CD4-positive, alpha-beta memory T cell (primary cell): ENCODE data around the gene UBE2V1. TPM values are rescaled to one million over a fixed set of nuclear protein-coding genes. Genes with fewer than 3 reads are reported as not detected.

Source experiments
- CTCF ChIA-PET: fragments of 350-600 bp; sonication (Branson Sonifier 250); formaldehyde crosslinking; loops from one replicate; lab custom pipeline; 2021; ENCODE audit warnings: inconsistent platforms; ENCODE audit not compliant: partially characterized antibody; lab: Charles Lee
- POLR2A ChIA-PET: fragments of 350-600 bp; sonication (Branson Sonifier 250); formaldehyde crosslinking; loops from one replicate; lab custom pipeline; 2021; ENCODE audit not compliant: partially characterized antibody; lab: Charles Lee
- DNase-seq, 5 donors: peaks; one replicate each; pipeline versions ENCODE4 v3.0.0 to v3.0.0-alpha.2; 2020 to 2022; ENCODE audit warnings: mixed read lengths in 1 of 5
- H3K27ac ChIP-seq: one replicate; pipeline ENCODE4 v1.7.0; 2013; ENCODE audit warnings: low read depth, low read length
- H3K27me3 ChIP-seq: 2 replicates; pipeline ENCODE4 v1.7.0; 2013; ENCODE audit warnings: mild to moderate bottlenecking, low read length, moderate library complexity; ENCODE audit not compliant: insufficient read depth
- H3K36me3 ChIP-seq: 2 replicates; pipeline ENCODE4 v1.7.0; 2013; ENCODE audit warnings: mild to moderate bottlenecking, low read length, moderate library complexity; ENCODE audit not compliant: insufficient read depth
- H3K4me1 ChIP-seq: 2 replicates; pipeline ENCODE4 v1.7.0; 2013; ENCODE audit warnings: mild to moderate bottlenecking, low read length, moderate library complexity; ENCODE audit not compliant: insufficient read depth
- H3K4me3 ChIP-seq, 2 donors: one replicate each; pipeline ENCODE4 v1.7.0; 2013; ENCODE audit warnings: low read length in 2 of 2, mild to moderate bottlenecking in 1 of 2
- H3K9me3 ChIP-seq, 2 donors: one replicate each; pipeline ENCODE4 v1.7.0; 2013; ENCODE audit warnings: low read length in 2 of 2, control low read depth in 1 of 2; ENCODE audit not compliant: control insufficient read depth in 1 of 2
- H3K27ac Mint-ChIP-seq, 7 donors: one replicate each; pipeline ENCODE4 v1.8.0; 2020 to 2021; ENCODE audit warnings: mixed read lengths in 7 of 7, mild to moderate bottlenecking in 6 of 7, inconsistent platforms in 3 of 7, moderate library complexity in 3 of 7
- H3K27me3 Mint-ChIP-seq, 2 donors: one replicate each; pipeline ENCODE4 v1.8.0; 2020 to 2021; ENCODE audit warnings: mixed read lengths in 2 of 2
- H3K36me3 Mint-ChIP-seq, 2 donors: one replicate each; pipeline ENCODE4 v1.8.0; 2020 to 2021; ENCODE audit warnings: mixed read lengths in 2 of 2, inconsistent platforms in 1 of 2, mild to moderate bottlenecking in 1 of 2
- H3K4me1 Mint-ChIP-seq, 4 donors: one replicate each; pipeline ENCODE4 v1.8.0; 2020 to 2021; ENCODE audit warnings: mixed read lengths in 4 of 4, mild to moderate bottlenecking in 1 of 4
- H3K4me3 Mint-ChIP-seq, 8 donors: one replicate each; pipeline ENCODE4 v1.8.0; 2020 to 2021; ENCODE audit warnings: mixed read lengths in 8 of 8, mild to moderate bottlenecking in 7 of 8, moderate library complexity in 6 of 8, inconsistent platforms in 3 of 8
- H3K9me3 Mint-ChIP-seq, 8 donors: one replicate each; pipeline ENCODE4 v1.8.0; 2020 to 2021; ENCODE audit warnings: mixed read lengths in 8 of 8, mild to moderate bottlenecking in 5 of 8, inconsistent platforms in 3 of 8, moderate library complexity in 1 of 8
- intact Hi-C: fragments of 100-400 bp; cut with micrococcal nuclease; formaldehyde crosslinking; loops from one replicate; pipeline ENCODE4 v1.15.1; 2023
- polyA plus RNA-seq, 2 donors: library from polyadenylated mRNA; unstranded; fragments of 300-500 nt; fragmentation: Illumina TruSeq; gene quantifications; one replicate each; pipeline ENCODE4 v1.2.3, GENCODE V29; 2021
- total RNA-seq, 2 experiments: library from RNA; stranded (reverse); gene quantifications; one replicate each; pipeline ENCODE4 v1.2.3, GENCODE V29; 2021

Gene UBE2V1
- total and polyA plus RNA-seq, 4 experiments from 2014 or later, result 131 to 176 (median 142) TPM

DNA sequence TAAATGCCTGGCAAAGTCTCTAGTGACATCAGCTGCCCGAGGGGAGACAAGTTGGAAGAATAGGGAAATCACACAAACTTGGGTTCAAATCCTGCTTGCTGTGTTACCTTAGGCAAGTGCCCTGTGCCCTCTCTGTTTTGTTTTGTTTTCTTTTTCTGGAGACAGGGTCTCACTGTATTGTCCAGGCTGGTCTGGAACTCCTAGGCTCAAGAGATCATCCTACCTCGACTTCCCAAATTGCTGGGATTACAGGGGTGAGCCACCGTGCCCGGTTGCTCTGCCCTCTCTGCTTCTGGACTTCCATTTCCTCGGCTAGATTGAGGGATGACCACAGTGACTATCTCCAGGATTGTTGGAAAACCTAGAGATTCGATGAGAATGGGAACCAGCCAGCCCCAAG is 74.8 kb downstream of the UBE2V1 start:
- no peaks in the 10 kb centered on the region for H3K9me3 Mint-ChIP-seq
- peak overlapping the region in 1 of 7 donors; percentile 56 for H3K27ac Mint-ChIP-seq
- no peak overlapping the region for H3K4me3 Mint-ChIP-seq
- ChIA-PET POLR2A (no interaction called here), CTCF (interaction anchor here (0.6 to 1.4 kb wide), 2 partner anchors 32 to 143 kb away, joined by 3 read pairs; no protein-coding TSS in a partner anchor)
- Histone ChIP-seq H3K4me1 (no peaks in the 10 kb centered on the region), H3K27me3 (no peaks in the 10 kb centered on the region), H3K27ac (no peak overlapping the region), H3K9me3 (no peaks in the 10 kb centered on the region), H3K4me3 (no peak overlapping the region), H3K36me3 (no peaks in the 10 kb centered on the region)
- intact Hi-C loops, result no loop called here
- H3K4me1 Mint-ChIP-seq, result peaks cover 0 to 3% (median 0%) of the 10 kb centered on the region in 4 donors
- no peaks in the 10 kb centered on the region for H3K27me3 Mint-ChIP-seq
- H3K36me3 Mint-ChIP-seq, result no peaks in the 10 kb centered on the region
- no peak for DNase-seq

DNA sequence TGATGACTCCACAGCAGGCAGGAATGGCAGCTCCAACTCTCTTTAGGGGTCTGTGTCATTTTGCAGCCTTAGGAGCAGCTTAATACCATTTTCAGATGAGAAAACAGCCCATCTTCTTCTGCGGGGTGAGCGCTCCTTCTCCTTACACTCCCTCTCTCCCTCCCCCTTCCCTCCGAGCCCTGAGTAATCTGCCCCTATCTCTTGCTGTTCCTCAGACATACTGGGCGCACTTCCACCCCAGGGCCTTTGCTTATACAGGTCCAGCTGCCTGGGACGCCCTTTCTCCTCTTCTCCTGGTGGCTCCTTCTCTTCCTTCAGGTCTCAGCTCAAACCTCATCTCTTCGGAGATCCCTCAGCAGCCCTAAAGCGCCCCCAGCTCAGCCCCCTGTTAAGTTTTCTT is 75.4 kb downstream of the UBE2V1 start:
- H3K9me3 Mint-ChIP-seq, result no peaks in the 10 kb centered on the region
- H3K27me3 Mint-ChIP-seq, result no peaks in the 10 kb centered on the region
- Histone ChIP-seq H3K9me3 (no peaks in the 10 kb centered on the region), H3K27me3 (no peaks in the 10 kb centered on the region), H3K27ac (no peak overlapping the region), H3K4me1 (no peaks in the 10 kb centered on the region), H3K36me3 (no peaks in the 10 kb centered on the region), H3K4me3 (no peak overlapping the region)
- H3K27ac Mint-ChIP-seq, result no peak overlapping the region
- peaks cover 0 to 3% (median 0%) of the 10 kb centered on the region in 4 donors for H3K4me1 Mint-ChIP-seq
- DNase-seq, result no peak
- intact Hi-C loops, result no loop called here
- no peaks in the 10 kb centered on the region for H3K36me3 Mint-ChIP-seq
- H3K4me3 Mint-ChIP-seq, result no peak overlapping the region
- POLR2A ChIA-PET, result no interaction called here
- CTCF ChIA-PET, result interaction anchor here (1.4 kb wide), 1 partner anchor 31 kb away, joined by 3 read pairs; no protein-coding TSS in a partner anchor

DNA sequence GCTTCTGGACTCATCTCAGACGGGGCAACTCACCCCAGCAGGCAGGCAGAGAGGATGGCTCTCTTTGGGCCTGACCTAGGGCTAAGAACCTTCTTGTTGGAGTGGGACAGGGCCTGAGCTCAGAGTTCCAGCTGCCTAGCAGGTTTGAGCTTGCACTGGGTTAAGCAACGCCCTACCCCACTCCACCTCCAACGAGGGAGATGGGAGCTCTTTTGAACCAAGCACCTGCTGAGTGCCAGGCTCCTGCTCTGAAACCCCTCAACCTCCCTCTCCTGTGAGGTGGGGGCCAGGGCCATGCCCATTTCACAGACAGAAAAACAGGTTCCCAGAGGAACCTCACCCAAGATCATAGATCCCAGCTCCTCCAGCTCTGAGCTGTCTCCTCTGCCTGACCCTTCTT is 75.8 kb downstream of the UBE2V1 start:
- H3K27ac Mint-ChIP-seq, result no peak overlapping the region
- Histone ChIP-seq H3K9me3 (no peaks in the 10 kb centered on the region), H3K36me3 (no peaks in the 10 kb centered on the region), H3K4me3 (no peak overlapping the region), H3K27me3 (no peaks in the 10 kb centered on the region), H3K27ac (no peak overlapping the region), H3K4me1 (no peaks in the 10 kb centered on the region)
- intact Hi-C loops, result no loop called here
- H3K4me3 Mint-ChIP-seq, result no peak overlapping the region
- DNase-seq, result no peak
- ChIA-PET CTCF (interaction anchor here (1.4 kb wide), 1 partner anchor 31 kb away, joined by 3 read pairs; no protein-coding TSS in a partner anchor), POLR2A (no interaction called here)
- H3K27me3 Mint-ChIP-seq, result peaks cover 0 to 2% of the 10 kb centered on the region in 2 donors
- peaks cover 0 to 3% (median 0%) of the 10 kb centered on the region in 4 donors for H3K4me1 Mint-ChIP-seq
- H3K9me3 Mint-ChIP-seq, result no peaks in the 10 kb centered on the region
- H3K36me3 Mint-ChIP-seq, result no peaks in the 10 kb centered on the region

DNA sequence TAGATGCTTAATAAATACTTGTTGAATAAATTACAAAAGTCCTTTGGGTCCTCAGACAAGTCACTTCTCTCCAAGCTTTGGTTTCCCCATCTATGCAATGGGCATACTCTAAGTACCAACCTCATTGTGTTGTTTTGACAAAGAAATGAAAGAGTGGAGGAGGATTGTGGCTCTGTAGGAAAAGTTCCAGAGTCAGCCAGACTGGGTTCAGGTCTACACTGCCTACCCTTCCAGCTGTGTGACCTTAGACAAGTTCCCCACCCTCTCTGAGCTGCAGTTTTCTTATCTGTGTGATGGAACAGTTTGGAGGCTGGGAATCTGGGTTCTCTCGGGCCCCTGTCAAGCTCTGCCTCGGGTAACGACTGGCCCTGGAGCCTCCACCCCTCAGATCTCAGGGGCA is 76.2 kb downstream of the UBE2V1 start:
- Histone ChIP-seq H3K27me3 (no peaks in the 10 kb centered on the region), H3K4me3 (no peak overlapping the region), H3K27ac (no peak overlapping the region), H3K36me3 (no peaks in the 10 kb centered on the region), H3K9me3 (no peaks in the 10 kb centered on the region), H3K4me1 (no peaks in the 10 kb centered on the region)
- no peaks in the 10 kb centered on the region for H3K9me3 Mint-ChIP-seq
- CTCF ChIA-PET, result interaction anchor here (1.4 kb wide), 1 partner anchor 30 kb away, joined by 3 read pairs; no protein-coding TSS in a partner anchor
- peaks cover 0 to 2% of the 10 kb centered on the region in 2 donors for H3K27me3 Mint-ChIP-seq
- intact Hi-C loops, result no loop called here
- POLR2A ChIA-PET, result no interaction called here
- H3K36me3 Mint-ChIP-seq, result no peaks in the 10 kb centered on the region
- peaks cover 0 to 3% (median 0%) of the 10 kb centered on the region in 4 donors for H3K4me1 Mint-ChIP-seq
- DNase-seq, result no peak
- H3K4me3 Mint-ChIP-seq, result no peak overlapping the region
- H3K27ac Mint-ChIP-seq, result no peak overlapping the region

DNA sequence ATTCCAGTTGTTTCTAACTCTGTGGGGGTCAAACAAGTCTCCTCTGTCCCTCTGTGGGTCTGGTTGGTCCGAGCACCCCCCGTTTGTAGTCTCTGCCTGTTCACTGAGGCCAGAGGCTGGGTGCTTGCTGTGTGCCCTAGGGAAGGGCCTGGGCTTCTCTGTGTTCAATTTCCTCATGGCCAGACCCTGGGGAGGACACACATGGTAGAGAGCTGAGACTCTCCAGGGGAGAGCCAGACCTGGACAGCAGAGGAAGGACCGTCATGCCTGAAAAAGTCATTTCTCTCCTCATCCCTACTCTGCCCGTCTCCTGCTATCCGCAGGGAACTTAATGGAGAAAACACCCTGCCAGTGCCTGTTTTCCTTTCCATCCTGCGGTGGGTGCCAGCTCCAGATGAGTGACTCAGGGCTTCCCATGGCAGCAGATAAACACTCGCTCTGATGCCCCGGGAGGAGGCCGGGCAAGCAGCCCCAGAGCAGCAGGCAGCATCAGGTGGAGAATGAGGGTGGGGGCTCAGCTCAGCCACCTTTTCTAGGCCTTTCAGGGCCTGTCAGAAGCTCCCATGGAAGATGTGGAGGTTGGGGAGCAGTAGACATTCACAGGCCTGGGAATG is 78.3 kb downstream of the UBE2V1 start:
- Mint-ChIP-seq H3K36me3 (no peaks in the 10 kb centered on the region), H3K4me1 (no peaks in the 10 kb centered on the region), H3K27ac (no peak overlapping the region), H3K27me3 (peaks cover 0 to 3% of the 10 kb centered on the region in 2 donors), H3K4me3 (no peak overlapping the region), H3K9me3 (no peaks in the 10 kb centered on the region)
- Histone ChIP-seq H3K9me3 (no peaks in the 10 kb centered on the region), H3K4me3 (no peak overlapping the region), H3K36me3 (no peaks in the 10 kb centered on the region), H3K4me1 (no peaks in the 10 kb centered on the region), H3K27ac (no peak overlapping the region), H3K27me3 (no peaks in the 10 kb centered on the region)
- CTCF ChIA-PET, result no interaction called here
- POLR2A ChIA-PET, result interaction anchor here (0.6 kb wide), 1 partner anchor 1130 kb away, joined by 3 read pairs; no protein-coding TSS in a partner anchor
- no peak for DNase-seq
- intact Hi-C loops, result no loop called here

DNA sequence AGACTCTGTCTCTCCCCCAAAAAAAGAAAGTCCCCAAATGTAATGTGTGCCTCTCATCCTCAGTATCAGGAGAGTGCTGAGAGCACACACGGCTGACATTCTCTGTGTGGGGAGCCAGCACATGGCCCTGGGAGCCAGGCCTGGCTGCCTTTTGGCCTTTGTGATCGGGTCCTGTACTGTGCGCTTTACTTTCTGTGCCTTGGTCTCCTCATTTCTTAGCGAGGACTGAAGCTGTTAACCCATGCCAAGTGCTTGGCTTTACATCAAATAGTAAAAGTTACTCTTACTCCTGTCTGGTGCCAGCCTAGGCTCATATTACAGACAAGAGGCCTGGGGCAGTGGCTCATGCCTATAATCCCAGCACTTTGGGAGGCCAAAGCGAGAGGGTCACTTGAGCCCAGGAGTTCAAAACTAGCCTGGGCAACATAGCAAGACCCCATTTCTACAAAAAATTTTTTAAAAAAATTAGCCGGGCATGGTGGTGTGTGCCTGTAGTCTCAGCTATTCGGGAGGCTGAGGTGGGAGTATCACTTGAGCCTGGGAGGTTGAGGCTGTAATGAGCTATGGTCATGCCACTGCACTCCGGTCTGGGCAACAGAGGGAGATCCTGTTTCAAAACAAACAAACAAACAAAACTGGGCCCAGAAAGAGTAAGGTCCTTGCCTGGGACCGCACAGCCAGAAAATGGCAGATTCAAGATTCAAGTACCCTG is 79.8 kb downstream of the UBE2V1 start:
- Histone ChIP-seq H3K27ac (no peak overlapping the region), H3K4me3 (no peak overlapping the region), H3K27me3 (no peaks in the 10 kb centered on the region), H3K9me3 (no peaks in the 10 kb centered on the region), H3K4me1 (no peaks in the 10 kb centered on the region), H3K36me3 (no peaks in the 10 kb centered on the region)
- H3K27ac Mint-ChIP-seq, result no peak overlapping the region
- DNase-seq, result no peak
- no peak overlapping the region for H3K4me3 Mint-ChIP-seq
- H3K27me3 Mint-ChIP-seq, result peaks cover 3% of the 10 kb centered on the region in 2 donors
- ChIA-PET POLR2A (no interaction called here), CTCF (interaction anchor here (1.3 kb wide), 1 partner anchor 38 kb away, joined by 4 read pairs; no protein-coding TSS in a partner anchor)
- intact Hi-C loops, result no loop called here
- H3K36me3 Mint-ChIP-seq, result no peaks in the 10 kb centered on the region
- H3K4me1 Mint-ChIP-seq, result no peaks in the 10 kb centered on the region
- peaks cover 0 to 2% (median 0%) of the 10 kb centered on the region in 8 donors for H3K9me3 Mint-ChIP-seq
